Smooth muscle cell (in vitro differentiated cells): Measurements from ENCODE around the gene SEMA3D. TPM values are rescaled to one million over a fixed set of nuclear protein-coding genes. Genes with fewer than 3 reads are reported as not detected.

Experiments
- DNase-seq: peaks from one replicate; lab custom pipeline; 2025; ENCODE audit not compliant: unreplicated experiment; lab: John Stamatoyannopoulos, UW
- H2AFZ ChIP-seq: fragments of 200-600 bp; sonication (generic); 2 replicates; pipeline ENCODE4 v1.6.0; 2016; ENCODE audit warnings: antibody characterized with exemption, low read depth, mild to moderate bottlenecking
- H3F3A ChIP-seq: fragments of 200-600 bp; sonication (generic); 2 replicates; pipeline ENCODE4 v1.6.0; 2017; ENCODE audit warnings: antibody characterized with exemption, low read depth
- H3K27ac ChIP-seq: fragments of 200-600 bp; sonication (generic); 2 replicates; pipeline ENCODE4 v1.5.1; 2016; ENCODE audit warnings: low read depth, mild to moderate bottlenecking
- H3K27me3 ChIP-seq: fragments of 200-600 bp; sonication (generic); 2 replicates; pipeline ENCODE4 v1.6.1; 2016; ENCODE audit warnings: low read depth, mild to moderate bottlenecking
- H3K36me3 ChIP-seq: fragments of 200-600 bp; sonication (generic); 2 replicates; pipeline ENCODE4 v1.5.1; 2016; ENCODE audit warnings: low read depth
- H3K4me1 ChIP-seq: fragments of 200-600 bp; sonication (generic); 2 replicates; pipeline ENCODE4 v1.5.1; 2016; ENCODE audit warnings: low read depth
- H3K4me2 ChIP-seq: fragments of 200-600 bp; sonication (generic); 2 replicates; pipeline ENCODE4 v1.6.0; 2016; ENCODE audit warnings: mild to moderate bottlenecking
- H3K4me3 ChIP-seq: fragments of 200-600 bp; sonication (generic); 2 replicates; pipeline ENCODE4 v1.5.1; 2016; ENCODE audit warnings: mild to moderate bottlenecking
- H3K79me2 ChIP-seq: fragments of 200-600 bp; sonication (generic); 2 replicates; pipeline ENCODE4 v1.6.0; 2016; ENCODE audit warnings: low read depth, mild to moderate bottlenecking
- H3K9ac ChIP-seq: fragments of 200-600 bp; sonication (generic); 2 replicates; pipeline ENCODE4 v1.6.0; 2016; ENCODE audit warnings: low read depth
- H3K9me3 ChIP-seq: fragments of 200-600 bp; sonication (generic); replicated peaks from 2 replicates; pipeline ENCODE4 v1.5.1; 2016; ENCODE audit warnings: low read depth
- H4K20me1 ChIP-seq: fragments of 200-600 bp; sonication (generic); 2 replicates; pipeline ENCODE4 v1.6.0; 2016; ENCODE audit warnings: low read depth
- CTCF ChIP-seq: fragments of 200-600 bp; sonication (generic); IDR thresholded peaks from 2 replicates; pipeline ENCODE4 v1.5.1; 2017; ENCODE audit warnings: borderline replicate concordance, mild to moderate bottlenecking, antibody characterized with exemption; ENCODE audit not compliant: insufficient read depth, poor library complexity, severe bottlenecking
- WGBS: methylation state at CpG from one replicate; pipeline ENCODE4 v1.1.7; 2016; ENCODE audit warnings: low lambda C conversion rate; 5-methylcytosine and 5-hydroxymethylcytosine counted together
- polyA plus RNA-seq: library from polyadenylated mRNA; unstranded; fragments of >200 nt; fragmentation: Nextera tagmentation; extraction: Ambion mirVana; gene quantifications from 2 replicates; pipeline ENCODE4 v1.2.1, GENCODE V29; 2016
- total RNA-seq: library from RNA; depleted of rRNA; stranded (reverse); fragments of >200 nt; gene quantifications from 2 replicates; pipeline ENCODE4 v1.2.3, GENCODE V29; 2014

Gene SEMA3D
- total and polyA plus RNA-seq, 2 experiments from 2014 or later = 9.8 to 106 TPM

DNA sequence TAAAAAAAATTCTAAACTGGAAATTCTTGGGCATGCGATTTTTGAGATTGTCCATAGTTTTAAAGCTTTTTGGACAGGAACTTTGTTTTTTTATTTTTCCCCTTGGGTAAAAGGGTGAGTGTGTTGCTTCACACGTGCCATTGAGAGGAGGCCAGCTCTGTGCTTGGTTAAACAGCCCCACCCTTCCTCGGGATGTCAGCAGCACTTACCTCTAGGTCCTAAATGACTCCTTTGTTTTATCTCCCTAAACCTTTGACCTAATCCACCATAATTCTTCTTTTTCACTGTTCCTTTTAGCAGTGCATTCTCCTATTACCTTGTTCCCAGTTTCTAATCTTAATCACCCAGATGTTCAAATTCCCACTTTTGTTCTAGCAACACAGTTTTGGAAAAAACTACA is 83.5 kb downstream of the SEMA3D start:
- Histone ChIP-seq H3K79me2 (no peaks in the 10 kb centered on the region), H3K4me3 (no peak overlapping the region), H3K36me3 (no peaks in the 10 kb centered on the region), H2AFZ (no peak overlapping the region), H3K4me1 (peaks cover 9% of the 10 kb centered on the region), H3K9ac (no peak overlapping the region), H4K20me1 (no peaks in the 10 kb centered on the region), H3K4me2 (no peak overlapping the region), H3K27ac (peak overlapping the region; percentile 3), H3F3A (no peaks in the 10 kb centered on the region), H3K27me3 (no peaks in the 10 kb centered on the region), H3K9me3 (no peaks in the 10 kb centered on the region)
- DNase-seq = no peak
- 61% methylated on average over 3 of the region's 3 CpGs for WGBS
- TF ChIP-seq CTCF = no peak

DNA sequence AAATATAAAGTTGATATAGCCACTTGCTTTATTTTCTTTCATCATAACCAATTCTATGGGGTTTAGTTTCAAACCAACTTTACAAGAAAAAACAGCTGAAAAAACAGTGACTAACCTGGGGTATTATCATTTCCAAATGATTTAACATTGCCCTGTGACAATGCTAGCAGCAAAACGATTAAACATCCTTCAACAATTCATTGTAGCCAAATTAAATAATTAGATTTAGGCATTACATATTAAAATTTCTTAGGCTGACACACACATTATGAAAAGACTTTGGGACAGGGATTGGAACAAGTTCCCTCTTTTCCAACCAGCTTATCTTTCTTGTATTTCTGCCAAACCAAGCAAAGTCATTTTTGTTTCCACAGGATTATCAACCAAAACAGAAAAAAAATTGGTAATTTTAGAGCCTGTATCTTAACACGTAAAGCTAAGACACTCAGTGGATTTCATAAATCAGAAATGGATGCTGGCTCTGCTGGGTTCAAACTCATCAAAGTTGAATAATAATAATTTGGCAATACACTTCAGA is 84.0 kb downstream of the SEMA3D start:
- DNase-seq = no peak
- WGBS = 47% methylated on average over 2 of the region's 2 CpGs
- Histone ChIP-seq H4K20me1 (no peaks in the 10 kb centered on the region), H3F3A (no peaks in the 10 kb centered on the region), H3K9ac (no peak overlapping the region), H3K36me3 (no peaks in the 10 kb centered on the region), H2AFZ (no peak overlapping the region), H3K27me3 (no peaks in the 10 kb centered on the region), H3K4me3 (no peak overlapping the region), H3K4me1 (peaks cover 9% of the 10 kb centered on the region), H3K27ac (peak overlapping the region; percentile 3), H3K4me2 (peak overlapping the region; percentile 8), H3K9me3 (no peaks in the 10 kb centered on the region), H3K79me2 (no peaks in the 10 kb centered on the region)
- TF ChIP-seq CTCF = no peak

- H3K27me3 ChIP-seq = no peaks in the 10 kb centered on the region
- H3K27ac ChIP-seq = no peak overlapping the region
- no peak for TF ChIP-seq CTCF
- no peaks in the 10 kb centered on the region for H3K9me3 ChIP-seq
- peaks cover 9% of the 10 kb centered on the region for H3K4me1 ChIP-seq
- no peak overlapping the region for H3K4me2 ChIP-seq
- H3F3A ChIP-seq = no peaks in the 10 kb centered on the region
- no peaks in the 10 kb centered on the region for H3K79me2 ChIP-seq
- no peaks in the 10 kb centered on the region for H3K36me3 ChIP-seq
- no peak overlapping the region for H3K4me3 ChIP-seq
- WGBS = 85% methylated on average over 2 of the region's 2 CpGs
- H2AFZ ChIP-seq = no peak overlapping the region
- no peak for DNase-seq
- no peak overlapping the region for H3K9ac ChIP-seq
- H4K20me1 ChIP-seq = no peaks in the 10 kb centered on the region
Observed at GRCh38 chr7:85101347-85101746, 85.5 kb downstream of the SEMA3D start.

GRCh38 chr7:85097844-85098243 is 89.0 kb downstream of the SEMA3D start:
- DNase-seq = no peak
- Histone ChIP-seq H3K4me2 (no peak overlapping the region), H3K4me1 (peaks cover under 1% of the 10 kb centered on the region), H4K20me1 (no peaks in the 10 kb centered on the region), H3K36me3 (no peaks in the 10 kb centered on the region), H3K9ac (no peak overlapping the region), H3K27ac (no peak overlapping the region), H3K4me3 (no peak overlapping the region), H2AFZ (no peak overlapping the region), H3K79me2 (no peaks in the 10 kb centered on the region), H3K27me3 (no peaks in the 10 kb centered on the region), H3F3A (no peaks in the 10 kb centered on the region), H3K9me3 (no peaks in the 10 kb centered on the region)
- TF ChIP-seq CTCF = no peak
- WGBS = 66% methylated on average over 1 of the region's 1 CpG
